Measurements from ENCODE around the gene RNF180.
"Not testable (repeated sequence)": the region's sequence is repeated elsewhere in the genome, so short reads cannot be mapped to it uniquely, and the experiment has no call there.

DNA sequence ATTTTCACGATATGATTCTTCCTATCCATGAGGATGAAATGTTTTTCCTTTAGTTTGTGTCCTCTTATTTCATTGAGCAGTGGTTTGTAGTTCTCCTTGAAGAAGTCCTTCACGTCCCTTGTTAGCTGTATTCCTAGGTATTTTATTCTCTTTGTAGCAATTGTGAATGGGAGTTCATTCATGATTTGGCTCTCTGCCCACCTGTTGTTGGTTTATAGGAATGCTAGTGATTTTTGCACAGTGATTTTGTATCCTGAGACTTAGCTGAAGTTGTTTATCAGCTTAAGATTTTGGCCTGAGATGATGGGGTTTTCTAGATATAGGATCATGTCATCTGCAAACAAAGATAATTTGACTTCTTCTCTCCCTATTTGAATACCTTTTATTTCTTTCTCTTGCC lies 122.9 kb downstream of the RNF180 start:
- TF ChIP-seq RAD21 (conservative IDR thresholded peaks at IDR 0.05 in 1 of 2, IDR thresholded peaks at IDR 0.05 in 1 of 2); FOSL2 (IDR thresholded peaks at IDR 0.05); FOSL2 (CRISPR knock-in tag; IDR thresholded peaks at IDR 0.05); POLR2A (IDR thresholded peaks at IDR 0.05; ENCODE audit: low read length); PHF8 (IDR thresholded peaks at IDR 0.05; ENCODE audit: borderline replicate concordance, low read depth): not testable (repeated sequence)
- TF ChIP-seq, protein P1, sequence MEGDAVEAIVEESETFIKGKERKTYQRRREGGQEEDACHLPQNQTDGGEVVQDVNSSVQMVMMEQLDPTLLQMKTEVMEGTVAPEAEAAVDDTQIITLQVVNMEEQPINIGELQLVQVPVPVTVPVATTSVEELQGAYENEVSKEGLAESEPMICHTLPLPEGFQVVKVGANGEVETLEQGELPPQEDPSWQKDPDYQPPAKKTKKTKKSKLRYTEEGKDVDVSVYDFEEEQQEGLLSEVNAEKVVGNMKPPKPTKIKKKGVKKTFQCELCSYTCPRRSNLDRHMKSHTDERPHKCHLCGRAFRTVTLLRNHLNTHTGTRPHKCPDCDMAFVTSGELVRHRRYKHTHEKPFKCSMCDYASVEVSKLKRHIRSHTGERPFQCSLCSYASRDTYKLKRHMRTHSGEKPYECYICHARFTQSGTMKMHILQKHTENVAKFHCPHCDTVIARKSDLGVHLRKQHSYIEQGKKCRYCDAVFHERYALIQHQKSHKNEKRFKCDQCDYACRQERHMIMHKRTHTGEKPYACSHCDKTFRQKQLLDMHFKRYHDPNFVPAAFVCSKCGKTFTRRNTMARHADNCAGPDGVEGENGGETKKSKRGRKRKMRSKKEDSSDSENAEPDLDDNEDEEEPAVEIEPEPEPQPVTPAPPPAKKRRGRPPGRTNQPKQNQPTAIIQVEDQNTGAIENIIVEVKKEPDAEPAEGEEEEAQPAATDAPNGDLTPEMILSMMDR (IDR thresholded peaks at IDR 0.05), result not testable (repeated sequence)

Data from A549 (cell line).